H1 (cell line): Measurements from ENCODE around the gene C11orf54. TPM values are rescaled to one million over a fixed set of nuclear protein-coding genes. Genes with fewer than 3 reads are reported as not detected.
"Not testable (repeated sequence)": the region's sequence is repeated elsewhere in the genome, so short reads cannot be mapped to it uniquely, and the experiment has no call there.

ENCODE experiments used
- CTCF ChIA-PET: fragments of 300-600 bp; sonication (Branson Sonifier 250); formaldehyde crosslinking; loops from one replicate; lab custom pipeline; 2021; ENCODE audit not compliant: partially characterized antibody; lab: Charles Lee
- POLR2A ChIA-PET: fragments of 300-600 bp; sonication (Branson Sonifier 250); formaldehyde crosslinking; loops from one replicate; lab custom pipeline; 2021; ENCODE audit warnings: inconsistent platforms; ENCODE audit not compliant: partially characterized antibody; lab: Charles Lee
- DNase-seq, 2 experiments: peaks; one replicate each; pipeline versions ENCODE4 v3.0.0 to v3.0.0-alpha.2; 2010 to 2022; ENCODE audit warnings: low spot score in 2 of 2, low read depth in 1 of 2, mixed read lengths in 1 of 2
- FAIRE-seq: peaks from 2 replicates; lab custom pipeline; 2011; peaks lifted over from hg19 to GRCh38; lab: Jason Lieb, UNC
- H2AFZ ChIP-seq: 2 replicates; pipeline ENCODE4 v1.8.1; 2012; ENCODE audit warnings: low read length, inconsistent platforms
- H2AK5ac ChIP-seq: 2 replicates; pipeline ENCODE4 v1.6.1; 2013; ENCODE audit warnings: low read depth, low read length
- H2BK120ac ChIP-seq: replicated peaks from 2 replicates; pipeline ENCODE3; 2013; ENCODE audit warnings: low read depth, low read length, inconsistent platforms
- H2BK12ac ChIP-seq: 2 replicates; pipeline ENCODE4 v1.6.1; 2013; ENCODE audit warnings: low read depth, low read length
- H2BK15ac ChIP-seq: 2 replicates; pipeline ENCODE4 v1.6.1; 2013; ENCODE audit warnings: low read length
- H2BK20ac ChIP-seq: 2 replicates; pipeline ENCODE4 v1.6.1; 2013; ENCODE audit warnings: low read length
- H2BK5ac ChIP-seq: 2 replicates; pipeline ENCODE4 v1.6.1; 2013; ENCODE audit warnings: low read depth, low read length
- H3K14ac ChIP-seq: 2 replicates; pipeline ENCODE4 v1.6.1; 2013; ENCODE audit warnings: inconsistent platforms; ENCODE audit not compliant: insufficient read length
- H3K18ac ChIP-seq: 2 replicates; pipeline ENCODE4 v1.6.1; 2013; ENCODE audit warnings: low read length; ENCODE audit errors: extremely low read depth
- H3K23ac ChIP-seq: 2 replicates; pipeline ENCODE4 v1.6.1; 2013; ENCODE audit warnings: inconsistent platforms; ENCODE audit not compliant: insufficient read length
- H3K23me2 ChIP-seq: 2 replicates; pipeline ENCODE4 v1.6.1; 2013; ENCODE audit warnings: low read depth, low read length
- H3K27ac ChIP-seq: 2 replicates; pipeline ENCODE4 v1.6.1; 2011; ENCODE audit warnings: low read depth, low read length, inconsistent platforms
- H3K27me3 ChIP-seq, 4 experiments: replicated peaks in 1 of 4; 1 replicate in 1 of 4; 2 replicates in 3 of 4; pipeline versions ENCODE4 v1.6.1 to v1.8.1; 2011 to 2013; ENCODE audit warnings: low read length in 3 of 4, mild to moderate bottlenecking in 3 of 4, inconsistent platforms in 2 of 4, mixed read lengths in 2 of 4, moderate library complexity in 1 of 4; ENCODE audit not compliant: control insufficient read depth in 3 of 4, insufficient read depth in 3 of 4; ENCODE audit errors: extremely low read depth in 1 of 4
- H3K36me3 ChIP-seq, 4 experiments: 2 replicates each; pipeline versions ENCODE4 v1.6.1 to v1.8.1; 2011 to 2013; ENCODE audit warnings: mild to moderate bottlenecking in 4 of 4, low read length in 3 of 4, moderate library complexity in 2 of 4, control low read depth in 1 of 4, inconsistent platforms in 1 of 4; ENCODE audit not compliant: insufficient read depth in 4 of 4, control insufficient read depth in 2 of 4
- H3K4ac ChIP-seq: replicated peaks from 2 replicates; pipeline ENCODE3; 2013; ENCODE audit warnings: low read length, low read depth, mixed read lengths, inconsistent platforms; ENCODE audit not compliant: insufficient read length
- H3K4me1 ChIP-seq, 4 experiments: replicated peaks in 1 of 4; 1 replicate in 1 of 4; 2 replicates in 3 of 4; pipeline versions ENCODE4 v1.6.1 to v1.8.1; 2011 to 2013; ENCODE audit warnings: low read length in 3 of 4, inconsistent platforms in 2 of 4, mixed read lengths in 1 of 4; ENCODE audit not compliant: insufficient read depth in 4 of 4, control insufficient read depth in 3 of 4
- H3K4me2 ChIP-seq, 2 experiments: 2 replicates each; pipeline versions ENCODE4 v1.6.1 to v1.8.1; 2011 to 2013; ENCODE audit warnings: low read depth in 2 of 2, low read length in 2 of 2, control low read depth in 1 of 2, inconsistent platforms in 1 of 2, mild to moderate bottlenecking in 1 of 2; ENCODE audit not compliant: insufficient read depth in 1 of 2
- H3K4me3 ChIP-seq, 4 experiments: fragments of 200-600, 300-600 bp in 1 of 4; sonication (generic), shearing (Covaris generic), sonication (Bioruptor Twin) in 1 of 4; 2 replicates each; pipeline versions ENCODE4 v1.5.1 to v1.8.1; 2011 to 2016; ENCODE audit warnings: low read length in 4 of 4, low read depth in 3 of 4, control low read depth in 2 of 4, inconsistent platforms in 2 of 4, mild to moderate bottlenecking in 2 of 4, mixed read lengths in 1 of 4, moderate library complexity in 1 of 4; ENCODE audit not compliant: insufficient read depth in 2 of 4; ENCODE audit errors: extremely low read depth in 1 of 4
- H3K56ac ChIP-seq: replicated peaks from 2 replicates; pipeline ENCODE3; 2013; ENCODE audit warnings: low read depth, mild to moderate bottlenecking, mixed read lengths, low read length, inconsistent platforms; ENCODE audit not compliant: insufficient read length
- H3K79me1 ChIP-seq: 2 replicates; pipeline ENCODE4 v1.6.1; 2013; ENCODE audit warnings: low read depth, low read length, control low read depth
- H3K79me2 ChIP-seq, 2 experiments: 2 replicates each; pipeline versions ENCODE4 v1.6.1 to v1.8.1; 2012 to 2013; ENCODE audit warnings: low read length in 2 of 2, mild to moderate bottlenecking in 2 of 2, inconsistent platforms in 1 of 2; ENCODE audit not compliant: insufficient read depth in 2 of 2, control insufficient read depth in 1 of 2
- H3K9ac ChIP-seq, 4 experiments: replicated peaks in 1 of 4; 1 replicate in 1 of 4; 2 replicates in 3 of 4; pipeline versions ENCODE4 v1.6.1 to v1.8.1; 2011 to 2013; ENCODE audit warnings: low read depth in 3 of 4, low read length in 3 of 4, control low read depth in 2 of 4, mild to moderate bottlenecking in 2 of 4, moderate library complexity in 2 of 4, inconsistent platforms in 1 of 4; ENCODE audit errors: extremely low read depth in 1 of 4
- H3K9me3 ChIP-seq, 2 experiments: 2 replicates each; pipeline versions ENCODE4 v1.6.1 to v1.8.1; 2012 to 2013; ENCODE audit warnings: mild to moderate bottlenecking in 2 of 2, moderate library complexity in 2 of 2, control low read depth in 1 of 2, inconsistent platforms in 1 of 2, low read depth in 1 of 2, low read length in 1 of 2, mixed read lengths in 1 of 2; ENCODE audit not compliant: insufficient read depth in 2 of 2
- H4K20me1 ChIP-seq, 2 experiments: replicated peaks in 1 of 2; 2 replicates each; pipeline versions ENCODE3 to v1.8.1; 2011 to 2013; ENCODE audit warnings: inconsistent platforms in 2 of 2, low read length in 2 of 2, mild to moderate bottlenecking in 1 of 2; ENCODE audit not compliant: insufficient read depth in 2 of 2, control insufficient read depth in 1 of 2
- H4K5ac ChIP-seq: 2 replicates; pipeline ENCODE4 v1.6.1; 2013; ENCODE audit warnings: low read length, low read depth, mixed read lengths, inconsistent platforms; ENCODE audit not compliant: insufficient read length
- H4K8ac ChIP-seq: 2 replicates; pipeline ENCODE4 v1.8.0; 2013; ENCODE audit warnings: mild to moderate bottlenecking, moderate library complexity, low read length, inconsistent platforms; ENCODE audit not compliant: insufficient read depth; ENCODE audit errors: extremely low read depth
- H4K91ac ChIP-seq: replicated peaks from 2 replicates; pipeline ENCODE3; 2013; ENCODE audit warnings: low read length, mixed read lengths, inconsistent platforms; ENCODE audit not compliant: insufficient read length
- ATF3 ChIP-seq: IDR thresholded peaks from 2 replicates; pipeline ENCODE4 v1.6.1; 2011; ENCODE audit warnings: low read depth, mild to moderate bottlenecking, low read length; ENCODE audit not compliant: insufficient read depth
- CBX8 ChIP-seq: fragments of 300-800, 300-1000 bp; sonication (generic); IDR thresholded peaks from 2 replicates; pipeline ENCODE4 v1.7.1; 2016; ENCODE audit warnings: low read depth, low read length, borderline replicate concordance
- CEBPB ChIP-seq: IDR thresholded peaks from 2 replicates; pipeline ENCODE4 v1.6.1; 2012; ENCODE audit warnings: low read depth, low read length
- EGR1 ChIP-seq: IDR thresholded peaks from 2 replicates; pipeline ENCODE4 v1.6.1; 2011; ENCODE audit warnings: low read depth, low read length, borderline replicate concordance
- EZH2 ChIP-seq: fragments of 200-600 bp; sonication (generic); IDR thresholded peaks from 2 replicates; pipeline ENCODE4 v1.7.1; 2012; ENCODE audit warnings: low read depth, mild to moderate bottlenecking, moderate library complexity, low read length, inconsistent platforms; ENCODE audit not compliant: severe bottlenecking
- HDAC2 ChIP-seq, 2 experiments: fragments of 300-600 bp in 1 of 2; sonication (generic) in 1 of 2; IDR thresholded peaks; 2 replicates each; pipeline ENCODE4 v1.6.1; 2011 to 2012; ENCODE audit warnings: low read depth in 2 of 2, low read length in 2 of 2, mild to moderate bottlenecking in 2 of 2, moderate library complexity in 2 of 2, borderline replicate concordance in 1 of 2, inconsistent platforms in 1 of 2
- POU5F1 ChIP-seq: IDR thresholded peaks from 2 replicates; pipeline ENCODE4 v1.6.1; 2011; ENCODE audit warnings: low read depth, mild to moderate bottlenecking, low read length, moderate library complexity
- RFX5 ChIP-seq: IDR thresholded peaks from 2 replicates; pipeline ENCODE4 v1.6.1; 2011; ENCODE audit warnings: low read depth, low read length, improper control_type of control experiment, borderline replicate concordance
- ZNF274 ChIP-seq: IDR thresholded peaks from 2 replicates; pipeline ENCODE4 v1.7.0; 2012; ENCODE audit warnings: low read length, borderline replicate concordance; ENCODE audit errors: extremely low read depth
- WGBS, 2 experiments: shearing (Covaris generic) in 1 of 2; methylation state at CpG; one replicate each; pipeline versions ENCODE4 v1.1.6 to v1.1.7; 2013 to 2015; ENCODE audit warnings: low lambda C conversion rate in 2 of 2, mixed read lengths in 2 of 2, inconsistent platforms in 1 of 2, low coverage in 1 of 2, missing lambda C conversion rate in 1 of 2; ENCODE audit not compliant: insufficient replicate concordance in 2 of 2, insufficient coverage in 1 of 2, insufficient read length in 1 of 2; ENCODE audit errors: extremely low coverage in 1 of 2, missing lambda C conversion rate in 1 of 2; 5-methylcytosine and 5-hydroxymethylcytosine counted together
- polyA plus RNA-seq, 7 experiments: library from polyadenylated mRNA; depleted of rRNA in 3 of 7; stranded (reverse) in 5 of 7; unstranded in 2 of 7; fragments of >200 nt in 5 of 7; fragments of 200-250 nt in 2 of 7; gene quantifications; 1 replicate in 5 of 7; 2 replicates in 1 of 7; 4 replicates in 1 of 7; pipeline versions ENCODE4 v1.2.1 to v1.2.3, GENCODE V29; 2011 to 2013; ENCODE audit warnings: missing spikeins in 2 of 7, mixed read lengths in 2 of 7
- total RNA-seq: library from RNA; stranded (reverse); fragmentation: NEBNext Ultra II Directional; extraction: Animal tissue kit (Norgen Biotek cat#: 25700); gene quantifications from 2 replicates; pipeline ENCODE4 v1.2.1, GENCODE V29; 2021

The C11orf54 gene
- total and polyA plus RNA-seq, 2 of the 8 experiments (the other 6 are each of a cell fraction or from before 2014, with no cell fraction given), result 14.7 to 24.5 TPM

GRCh38 chr11:93757924-93758865 is 16.7 kb downstream of the C11orf54 start (continued):
- TF ChIP-seq POU5F1, result no peak
- no peak for TF ChIP-seq ATF3
- TF ChIP-seq EZH2, result no peak
- no peak for TF ChIP-seq CBX8
- no peak for TF ChIP-seq ZNF274
- TF ChIP-seq CEBPB, result no peak
- no peak for TF ChIP-seq HDAC2 (IDR thresholded peaks at IDR 0.05; ENCODE audit: borderline replicate concordance in 1 of 2, low read depth in 2 of 2, low read length in 2 of 2)
- no peak for TF ChIP-seq EGR1
- no peak for TF ChIP-seq RFX5

DNA sequence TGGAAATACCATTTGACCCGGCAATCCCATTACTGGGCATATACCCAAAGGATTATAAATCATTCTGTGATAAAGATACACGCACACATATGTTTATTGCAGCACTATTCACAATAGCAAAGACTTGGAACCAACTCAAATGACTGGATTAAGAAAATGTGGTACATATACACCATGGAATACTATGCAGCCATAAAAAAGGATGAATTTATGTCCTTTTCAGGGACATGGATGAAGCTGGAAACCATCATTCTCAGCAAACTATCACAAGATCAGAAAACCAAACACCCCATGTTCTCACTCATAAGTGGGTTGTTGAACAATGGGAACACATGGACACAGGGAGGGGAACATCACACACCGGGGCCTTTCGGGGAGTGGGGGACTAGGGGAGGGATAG is 17.7 kb downstream of the C11orf54 start:
- not testable (repeated sequence) for H3K18ac ChIP-seq, H2BK15ac ChIP-seq, H2AFZ ChIP-seq, H4K20me1 ChIP-seq, H3K23me2 ChIP-seq, H3K4ac ChIP-seq, H2BK20ac ChIP-seq, H3K79me1 ChIP-seq, H4K8ac ChIP-seq, H2BK120ac ChIP-seq, H2BK5ac ChIP-seq, H3K79me2 ChIP-seq, H3K27me3 ChIP-seq, FAIRE-seq, H3K23ac ChIP-seq, H3K14ac ChIP-seq, H3K9me3 ChIP-seq, H4K91ac ChIP-seq, H3K56ac ChIP-seq, H4K5ac ChIP-seq, DNase-seq, H2AK5ac ChIP-seq, H3K9ac ChIP-seq, H3K4me1 ChIP-seq, H3K27ac ChIP-seq, H3K4me3 ChIP-seq, H2BK12ac ChIP-seq, H3K4me2 ChIP-seq
- CTCF ChIA-PET, result interaction anchor here (1.1 kb wide), 1 partner anchor 13 kb away, joined by 3 read pairs; no protein-coding TSS in a partner anchor
- POLR2A ChIA-PET, result interaction anchor here (1.3 to 4.5 kb wide), 4 partner anchors 9 to 25 kb away, joined by 3 to 23 read pairs (median 6); partner anchors contain the start of genes C11orf54, MED17 and TAF1D
- peaks cover 4 to 58% (median 30%) of the 10 kb centered on the region in 4 experiments for H3K36me3 ChIP-seq
- WGBS, 2 experiments, result 91% methylated on average over 4 of the region's 4 CpGs; no CpG with 5 or more reads in 1 of the 2 experiments
